NCI-H510A (cell line): ENCODE results near the gene MON2.
A peak's percentile ranks its signal among the peaks of the same experiment; 100 is the strongest.
"Not testable (repeated sequence)": the region's sequence is repeated elsewhere in the genome, so short reads cannot be mapped to it uniquely, and the experiment has no call there.

Experiments used
- DNase-seq: peaks from one replicate; lab custom pipeline; 2025; lab: John Stamatoyannopoulos, UW

The MON2 gene

GRCh38 chr12:62466594-62467491 is at the start of gene MON2:
MON2 (plus strand) TSS chr12:62466826; CDS start chr12:62467208, 382 bp downstream.
- peak; percentile 92 for DNase-seq

GRCh38 chr12:62426089-62426488 is 40.5 kb upstream of the MON2 start:
- DNase-seq = no peak

- no peak for DNase-seq
Measured at GRCh38 chr12:62429457-62429856, 37.2 kb upstream of the MON2 start.

- DNase-seq = peak; percentile 7
Measured at GRCh38 chr12:62434494-62435302, 31.9 kb upstream of the MON2 start.

- peak; percentile 55 for DNase-seq
Measured at GRCh38 chr12:62435303-62436163, 31.1 kb upstream of the MON2 start.

- DNase-seq = no peak
Measured at GRCh38 chr12:62436164-62436503, 30.5 kb upstream of the MON2 start.

- no peak for DNase-seq
Measured at GRCh38 chr12:62438098-62438692, 28.4 kb upstream of the MON2 start.

GRCh38 chr12:62446754-62447452 is 19.7 kb upstream of the MON2 start:
- DNase-seq = no peak

GRCh38 chr12:62448436-62448835 is 18.2 kb upstream of the MON2 start:
- DNase-seq = no peak

- DNase-seq = not testable (repeated sequence)
Measured at GRCh38 chr12:62455429-62455828, 11.2 kb upstream of the MON2 start.

- DNase-seq = no peak
Measured at GRCh38 chr12:62458626-62459025, 8.0 kb upstream of the MON2 start.

- DNase-seq = no peak
Measured at GRCh38 chr12:62459976-62460375, 6.7 kb upstream of the MON2 start.

- DNase-seq = not testable (repeated sequence)
Measured at GRCh38 chr12:62461171-62461837, 5.3 kb upstream of the MON2 start.

GRCh38 chr12:62463252-62463651 is 3.4 kb upstream of the MON2 start:
- not testable (repeated sequence) for DNase-seq

- DNase-seq = no peak
Measured at GRCh38 chr12:62466018-62466593, 520 bp upstream of the MON2 start.

- no peak for DNase-seq
Measured at GRCh38 chr12:62468397-62468796, 1.8 kb downstream of the MON2 start.

GRCh38 chr12:62468935-62469334 is 2.3 kb downstream of the MON2 start:
- DNase-seq = no peak

- no peak for DNase-seq
Measured at GRCh38 chr12:62469704-62470103, 3.1 kb downstream of the MON2 start.

GRCh38 chr12:62471734-62472133 is 5.1 kb downstream of the MON2 start:
- DNase-seq = no peak

- DNase-seq = no peak
Measured at GRCh38 chr12:62472472-62472871, 5.8 kb downstream of the MON2 start.
